Calu3 (cell line): ENCODE measurements around the gene CPT1B. TPM values are rescaled to one million over a fixed set of nuclear protein-coding genes. Genes with fewer than 3 reads are reported as not detected.

Experiments used
- BruUV-seq: library from RNA; stranded (reverse); fragments of 400-500 nt; replicated peaks from 2 replicates; lab custom pipeline; 2021; lab: Mats Ljungman, UMichigan
- CTCF ChIA-PET: fragments of 300-600 bp; sonication (Branson Sonifier 250); formaldehyde crosslinking; loops from one replicate; lab custom pipeline; 2022; ENCODE audit warnings: antibody characterized with exemption; lab: Charles Lee
- DNase-seq: peaks from one replicate; pipeline ENCODE4 v3.0.0; 2022
- H3K27ac Mint-ChIP-seq: one replicate; pipeline ENCODE4 v1.8.0; 2022; ENCODE audit warnings: mixed read lengths; ENCODE audit not compliant: unreplicated experiment
- H3K27me3 Mint-ChIP-seq: one replicate; pipeline ENCODE4 v1.8.0; 2022; ENCODE audit warnings: mixed read lengths; ENCODE audit not compliant: unreplicated experiment
- H3K36me3 Mint-ChIP-seq: one replicate; pipeline ENCODE4 v1.8.0; 2022; ENCODE audit warnings: mild to moderate bottlenecking, moderate library complexity, mixed read lengths; ENCODE audit not compliant: insufficient read depth, unreplicated experiment
- H3K4me1 Mint-ChIP-seq: one replicate; pipeline ENCODE4 v1.8.0; 2022; ENCODE audit warnings: mild to moderate bottlenecking, low read depth, mixed read lengths; ENCODE audit not compliant: unreplicated experiment
- H3K4me3 Mint-ChIP-seq: one replicate; pipeline ENCODE4 v1.8.0; 2022; ENCODE audit warnings: mild to moderate bottlenecking, low read depth, moderate library complexity, mixed read lengths; ENCODE audit not compliant: unreplicated experiment
- H3K9me3 Mint-ChIP-seq: one replicate; pipeline ENCODE4 v1.8.0; 2022; ENCODE audit warnings: low read depth, mixed read lengths; ENCODE audit not compliant: unreplicated experiment
- intact Hi-C: fragments of 100-400 bp; cut with micrococcal nuclease; formaldehyde crosslinking; loops from one replicate; pipeline ENCODE4 v1.10.0; 2022; ENCODE audit not compliant: unreplicated experiment
- total RNA-seq: library from RNA; stranded (reverse); gene quantifications from 2 replicates; pipeline ENCODE4 v1.2.3, GENCODE V29; 2022
- TF ChIP-seq, protein P1 (sequence below): fragments of 200-600 bp; IDR thresholded peaks from one replicate; pipeline ENCODE4 v1.8.0; 2022; ENCODE audit warnings: antibody characterized with exemption; ENCODE audit not compliant: unreplicated experiment

Gene CPT1B
- total RNA-seq, 1 experiment from 2014 or later = 72.6 TPM

- Mint-ChIP-seq H3K36me3 (peaks cover 79% of the 10 kb centered on the region), H3K9me3 (no peaks in the 10 kb centered on the region), H3K4me1 (peaks cover 20% of the 10 kb centered on the region), H3K4me3 (peak overlapping the region; percentile 85), H3K27me3 (no peaks in the 10 kb centered on the region), H3K27ac (peak overlapping the region; percentile 62)
- intact Hi-C loops = no loop called here
- CTCF ChIA-PET = interaction anchor here (2.0 to 2.3 kb wide), 3 partner anchors 16 to 97 kb away, joined by 13 to 30 read pairs (median 19); partner anchors contain the start of genes LMF2, NCAPH2 and SYCE3
- TF ChIP-seq, protein P1, sequence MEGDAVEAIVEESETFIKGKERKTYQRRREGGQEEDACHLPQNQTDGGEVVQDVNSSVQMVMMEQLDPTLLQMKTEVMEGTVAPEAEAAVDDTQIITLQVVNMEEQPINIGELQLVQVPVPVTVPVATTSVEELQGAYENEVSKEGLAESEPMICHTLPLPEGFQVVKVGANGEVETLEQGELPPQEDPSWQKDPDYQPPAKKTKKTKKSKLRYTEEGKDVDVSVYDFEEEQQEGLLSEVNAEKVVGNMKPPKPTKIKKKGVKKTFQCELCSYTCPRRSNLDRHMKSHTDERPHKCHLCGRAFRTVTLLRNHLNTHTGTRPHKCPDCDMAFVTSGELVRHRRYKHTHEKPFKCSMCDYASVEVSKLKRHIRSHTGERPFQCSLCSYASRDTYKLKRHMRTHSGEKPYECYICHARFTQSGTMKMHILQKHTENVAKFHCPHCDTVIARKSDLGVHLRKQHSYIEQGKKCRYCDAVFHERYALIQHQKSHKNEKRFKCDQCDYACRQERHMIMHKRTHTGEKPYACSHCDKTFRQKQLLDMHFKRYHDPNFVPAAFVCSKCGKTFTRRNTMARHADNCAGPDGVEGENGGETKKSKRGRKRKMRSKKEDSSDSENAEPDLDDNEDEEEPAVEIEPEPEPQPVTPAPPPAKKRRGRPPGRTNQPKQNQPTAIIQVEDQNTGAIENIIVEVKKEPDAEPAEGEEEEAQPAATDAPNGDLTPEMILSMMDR = no peak
- BruUV-seq = no TSS peak
- no peak for DNase-seq
These were observed 54.2 kb downstream of the CPT1B start for GRCh38 chr22:50523806-50524675.

GRCh38 chr22:50523458-50523805 is 54.8 kb downstream of the CPT1B start:
- DNase-seq = no peak
- Mint-ChIP-seq H3K27ac (no peak overlapping the region), H3K27me3 (no peaks in the 10 kb centered on the region), H3K4me1 (peaks cover 20% of the 10 kb centered on the region), H3K4me3 (no peak overlapping the region), H3K9me3 (no peaks in the 10 kb centered on the region), H3K36me3 (peaks cover 73% of the 10 kb centered on the region)
- CTCF ChIA-PET = no interaction called here
- TF ChIP-seq, protein P1 = no peak
- intact Hi-C loops = no loop called here
- no TSS peak for BruUV-seq

GRCh38 chr22:50522806-50523438 is 55.3 kb downstream of the CPT1B start:
- Mint-ChIP-seq H3K27me3 (no peaks in the 10 kb centered on the region), H3K27ac (no peak overlapping the region), H3K36me3 (peaks cover 68% of the 10 kb centered on the region), H3K4me3 (no peak overlapping the region), H3K9me3 (no peaks in the 10 kb centered on the region), H3K4me1 (peaks cover 20% of the 10 kb centered on the region)
- intact Hi-C loops = no loop called here
- TSS peak; percentile 9 for BruUV-seq
- CTCF ChIA-PET = no interaction called here
- TF ChIP-seq, protein P1 = no peak
- no peak for DNase-seq

DNA sequence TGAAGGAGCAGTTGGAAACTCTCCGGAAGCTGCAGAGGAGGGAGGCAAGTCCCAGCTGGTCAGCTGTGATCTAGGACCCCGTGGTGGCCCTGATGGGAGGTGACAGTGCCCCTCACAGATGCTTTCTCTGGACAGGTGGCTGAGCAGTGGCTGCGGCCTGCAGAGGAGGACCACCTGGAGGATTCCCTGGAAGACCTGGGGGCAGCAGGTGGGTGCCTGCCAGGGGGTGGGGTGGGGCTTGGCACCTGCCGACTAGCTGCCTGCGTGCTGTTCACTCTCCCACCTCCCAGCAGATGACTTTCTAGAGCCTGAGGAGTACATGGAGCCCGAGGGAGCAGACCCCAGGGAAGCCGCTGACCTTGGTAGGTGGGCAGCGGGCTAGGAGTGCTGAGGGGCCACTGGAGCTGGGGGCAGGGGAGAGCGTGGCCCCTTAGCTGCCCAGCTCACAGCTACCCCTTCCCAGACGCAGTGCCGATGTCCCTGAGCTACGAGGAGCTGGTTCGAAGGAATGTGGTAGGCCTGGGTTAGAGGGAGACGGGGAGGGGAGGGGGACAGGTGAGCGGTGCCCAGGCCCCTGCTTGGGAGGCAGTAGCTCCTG is 55.9 kb downstream of the CPT1B start:
- DNase-seq = no peak
- intact Hi-C loops = no loop called here
- Mint-ChIP-seq H3K36me3 (peaks cover 62% of the 10 kb centered on the region), H3K4me3 (no peak overlapping the region), H3K4me1 (peaks cover 17% of the 10 kb centered on the region), H3K27ac (peak overlapping the region; percentile 66), H3K27me3 (no peaks in the 10 kb centered on the region), H3K9me3 (no peaks in the 10 kb centered on the region)
- TF ChIP-seq, protein P1 = no peak
- no TSS peak for BruUV-seq
- CTCF ChIA-PET = no interaction called here
